Breast epithelium (tissue), 4 donors: Measurements from ENCODE around the gene C1GALT1. TPM values are rescaled to one million over a fixed set of nuclear protein-coding genes. Genes with fewer than 3 reads are reported as not detected.

Experiments
- DNase-seq, 2 donors: peaks; one replicate each; pipeline ENCODE4 v3.0.0-alpha.2; 2019; ENCODE audit warnings: low spot score in 2 of 2
- H3K27ac ChIP-seq, 2 donors: fragments of 200-600 bp; sonication (generic) in 1 of 2; one replicate each; pipeline ENCODE4 v1.5.1; 2016 to 2019; ENCODE audit warnings: mild to moderate bottlenecking in 1 of 2
- H3K27me3 ChIP-seq, 2 donors: fragments of 200-600 bp; sonication (generic) in 1 of 2; one replicate each; pipeline versions ENCODE4 v1.5.1 to v1.6.0; 2017 to 2019; ENCODE audit warnings: control low read depth in 1 of 2, mild to moderate bottlenecking in 1 of 2
- H3K36me3 ChIP-seq: fragments of 200-600 bp; one replicate; pipeline ENCODE4 v1.5.1; 2019
- H3K4me1 ChIP-seq, 2 donors: fragments of 200-600 bp; sonication (generic); one replicate each; pipeline ENCODE4 v1.5.1; 2016 to 2019; ENCODE audit warnings: control low read depth in 1 of 2
- H3K4me3 ChIP-seq, 3 donors: fragments of 200-600 bp; sonication (generic); 1 replicate in 2 of 3; 2 replicates in 1 of 3; pipeline ENCODE4 v1.5.1; 2016 to 2019; ENCODE audit warnings: mild to moderate bottlenecking in 3 of 3, moderate library complexity in 2 of 3
- H3K9me3 ChIP-seq, 2 donors: fragments of 200-600 bp; sonication (generic) in 1 of 2; one replicate each; pipeline ENCODE4 v1.5.1; 2016 to 2019; ENCODE audit warnings: control low read depth in 1 of 2
- CTCF ChIP-seq, 3 donors: fragments of 450-650 bp; IDR thresholded peaks; one replicate each; pipeline ENCODE4 v1.5.1; 2016 to 2017; ENCODE audit warnings: antibody characterized with exemption in 3 of 3, mild to moderate bottlenecking in 3 of 3, moderate library complexity in 3 of 3
- POLR2A ChIP-seq: fragments of 450-650 bp; IDR thresholded peaks from one replicate; pipeline ENCODE4 v1.6.1; 2016; ENCODE audit warnings: antibody characterized with exemption, mild to moderate bottlenecking, moderate library complexity
- POLR2AphosphoS5 ChIP-seq, 3 donors: sonication (generic); formaldehyde crosslinking; IDR thresholded peaks; one replicate each; pipeline ENCODE4 v1.6.1; 2017; ENCODE audit warnings: antibody characterized with exemption in 3 of 3
- intact Hi-C: fragments of 100-400 bp; cut with DNase I; formaldehyde crosslinking; loops from one replicate; pipeline ENCODE4 v1.15.1; 2023; ENCODE audit warnings: low total_unique reads
- total RNA-seq, 3 donors: library from RNA; depleted of rRNA; stranded (reverse); fragments of >200 nt; gene quantifications; one replicate each; pipeline ENCODE4 v1.1.0, GENCODE V29; 2016

The C1GALT1 gene
- total RNA-seq, 3 donors from 2014 or later, result 30.8 to 35.5 (median 34.7) TPM

- no peaks in the 10 kb centered on the region for H3K4me1 ChIP-seq
- H3K27ac ChIP-seq, result no peak overlapping the region
- H3K27me3 ChIP-seq, result no peaks in the 10 kb centered on the region
- H3K36me3 ChIP-seq, result no peaks in the 10 kb centered on the region
- TF ChIP-seq CTCF (IDR thresholded peaks at IDR 0.05) (no peak), POLR2AphosphoS5 (IDR thresholded peaks at IDR 0.05) (no peak), POLR2A (no peak)
- DNase-seq, result no peak
- no peaks in the 10 kb centered on the region for H3K9me3 ChIP-seq
- H3K4me3 ChIP-seq, result no peak overlapping the region
- intact Hi-C loops, result no loop called here
Measured at GRCh38 chr7:7178081-7178480, 4.3 kb upstream of the C1GALT1 start.

- no peaks in the 10 kb centered on the region for H3K36me3 ChIP-seq
- no peaks in the 10 kb centered on the region for H3K27me3 ChIP-seq
- no peaks in the 10 kb centered on the region for H3K9me3 ChIP-seq
- intact Hi-C loops, result no loop called here
- H3K4me3 ChIP-seq, result no peak overlapping the region
- no peak overlapping the region for H3K27ac ChIP-seq
- TF ChIP-seq POLR2A, result no peak
- TF ChIP-seq POLR2AphosphoS5 (IDR thresholded peaks at IDR 0.05), result no peak
- TF ChIP-seq CTCF (IDR thresholded peaks at IDR 0.05), result no peak
- H3K4me1 ChIP-seq, result no peaks in the 10 kb centered on the region
- DNase-seq, result no peak
Measured at GRCh38 chr7:7178906-7179305, 3.4 kb upstream of the C1GALT1 start.

- Histone ChIP-seq H3K9me3 (no peaks in the 10 kb centered on the region), H3K27me3 (no peaks in the 10 kb centered on the region), H3K36me3 (no peaks in the 10 kb centered on the region), H3K4me1 (no peaks in the 10 kb centered on the region), H3K4me3 (peak overlapping the region; percentile 69 to 94 (median 89)), H3K27ac (peak overlapping the region; percentile 88 to 98)
- intact Hi-C loops, result no loop called here
- DNase-seq, result no peak
- no peak for TF ChIP-seq POLR2A
- no peak for TF ChIP-seq POLR2AphosphoS5 (IDR thresholded peaks at IDR 0.05)
- no peak for TF ChIP-seq CTCF (IDR thresholded peaks at IDR 0.05)
Measured at GRCh38 chr7:7180725-7181449, 1.5 kb upstream of the C1GALT1 start.

- H3K27me3 ChIP-seq, result no peaks in the 10 kb centered on the region
- H3K27ac ChIP-seq, result peak overlapping the region; percentile 88 to 98
- no peaks in the 10 kb centered on the region for H3K4me1 ChIP-seq
- H3K36me3 ChIP-seq, result no peaks in the 10 kb centered on the region
- intact Hi-C loops, result no loop called here
- H3K4me3 ChIP-seq, result peak overlapping the region; percentile 69 to 94 (median 89)
- peak in 1 of 2 donors; percentile 36 for DNase-seq
- no peak for TF ChIP-seq POLR2AphosphoS5 (IDR thresholded peaks at IDR 0.05)
- TF ChIP-seq CTCF (IDR thresholded peaks at IDR 0.05), result no peak
- TF ChIP-seq POLR2A, result no peak
- H3K9me3 ChIP-seq, result no peaks in the 10 kb centered on the region
Measured at GRCh38 chr7:7181519-7182155, 707 bp upstream of the C1GALT1 start.
